RWPE2 (cell line): Measurements from ENCODE around the gene EFNB3.
A peak's percentile ranks its signal among the peaks of the same experiment; 100 is the strongest.

Experiments
- ATAC-seq: fragments of 200-7000 bp; cut with Tn5 transposase; 3 replicates; pipeline ENCODE4 v1.9.1; 2021; ENCODE audit warnings: low read depth
- DNase-seq: peaks from one replicate; pipeline ENCODE4 v3.0.0-alpha.2; 2020; ENCODE audit warnings: low spot score
- H3K27ac ChIP-seq: fragments of 450-650 bp; 2 replicates; pipeline ENCODE4 v1.5.1; 2017; ENCODE audit warnings: mild to moderate bottlenecking; ENCODE audit not compliant: poor library complexity, severe bottlenecking
- H3K27me3 ChIP-seq: fragments of 250-450 bp; sonication (Bioruptor Pico); 2 replicates; pipeline ENCODE4 v1.5.1; 2021; ENCODE audit warnings: mild to moderate bottlenecking, moderate library complexity; ENCODE audit not compliant: insufficient read depth, poor library complexity, severe bottlenecking
- H3K36me3 ChIP-seq: fragments of 250-450 bp; sonication (Bioruptor Pico); 2 replicates; pipeline ENCODE4 v1.5.1; 2020; ENCODE audit warnings: low read depth, mild to moderate bottlenecking, moderate library complexity
- H3K4me1 ChIP-seq: fragments of 250-450 bp; sonication (Bioruptor Pico); 2 replicates; pipeline ENCODE4 v1.5.1; 2021; ENCODE audit warnings: mild to moderate bottlenecking, moderate library complexity; ENCODE audit not compliant: insufficient read depth, poor library complexity, severe bottlenecking
- H3K4me3 ChIP-seq: fragments of 250-450 bp; sonication (Bioruptor Pico); 2 replicates; pipeline ENCODE4 v1.5.1; 2021; ENCODE audit warnings: mild to moderate bottlenecking, moderate library complexity; ENCODE audit not compliant: severe bottlenecking
- H3K9me3 ChIP-seq: fragments of 250-450 bp; sonication (Bioruptor Pico); 2 replicates; pipeline ENCODE4 v1.5.1; 2021; ENCODE audit warnings: mild to moderate bottlenecking, moderate library complexity; ENCODE audit not compliant: severe bottlenecking
- TF ChIP-seq, protein P1 (sequence below): fragments of 450-650 bp; IDR thresholded peaks from one replicate; pipeline ENCODE4 v1.5.1; 2017; ENCODE audit warnings: mild to moderate bottlenecking, moderate library complexity; ENCODE audit not compliant: poor library complexity, severe bottlenecking

The EFNB3 gene

DNA sequence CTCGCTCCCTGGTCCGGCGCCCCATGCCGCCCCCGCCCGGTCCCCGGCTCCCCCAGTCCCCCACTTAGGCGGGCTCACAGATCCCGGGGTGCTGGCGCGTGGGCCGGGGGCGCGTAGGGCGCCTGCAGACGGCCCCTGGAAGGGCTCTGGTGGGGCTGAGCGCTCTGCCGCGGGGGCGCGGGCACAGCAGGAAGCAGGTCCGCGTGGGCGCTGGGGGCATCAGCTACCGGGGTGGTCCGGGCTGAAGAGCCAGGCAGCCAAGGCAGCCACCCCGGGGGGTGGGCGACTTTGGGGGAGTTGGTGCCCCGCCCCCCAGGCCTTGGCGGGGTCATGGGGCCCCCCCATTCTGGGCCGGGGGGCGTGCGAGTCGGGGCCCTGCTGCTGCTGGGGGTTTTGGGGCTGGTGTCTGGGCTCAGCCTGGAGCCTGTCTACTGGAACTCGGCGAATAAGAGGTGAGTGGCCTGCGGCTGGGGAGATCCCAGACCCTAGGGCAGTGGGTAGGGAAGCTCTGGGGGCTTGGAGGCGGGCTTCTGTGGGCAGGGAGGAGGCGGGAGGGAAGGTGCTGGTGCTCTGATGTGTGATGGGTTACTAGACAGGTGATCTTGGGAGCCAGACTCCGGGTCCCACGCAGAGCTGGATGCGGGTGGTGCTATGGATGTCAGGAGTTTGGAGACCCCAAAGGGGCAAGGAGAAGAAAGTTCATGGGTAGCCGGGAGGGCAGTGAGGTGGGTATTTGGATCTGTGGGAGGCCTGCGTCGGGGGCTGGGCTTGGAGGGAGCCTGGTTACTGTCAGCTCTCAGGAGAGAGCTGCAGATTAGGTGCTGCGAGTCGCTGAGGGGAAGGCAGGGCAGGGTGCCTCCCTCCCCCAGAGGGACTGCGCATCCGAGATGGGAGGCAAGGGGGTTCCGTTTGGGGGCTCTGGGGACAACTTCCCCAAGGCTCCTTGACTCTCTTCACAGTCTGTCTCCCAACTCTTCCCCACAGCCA is 560 bp downstream of the EFNB3 start:
- peak; percentile 6; the same call in 1 of the 3 replicates for ATAC-seq
- Histone ChIP-seq H3K4me1 (no peaks in the 10 kb centered on the region), H3K4me3 (peak overlapping the region; percentile 9), H3K9me3 (no peaks in the 10 kb centered on the region), H3K36me3 (peaks cover 14% of the 10 kb centered on the region; the same call in 1 of the 2 replicates), H3K27ac (no peak overlapping the region), H3K27me3 (peaks cover 37% of the 10 kb centered on the region)
- TF ChIP-seq, protein P1, sequence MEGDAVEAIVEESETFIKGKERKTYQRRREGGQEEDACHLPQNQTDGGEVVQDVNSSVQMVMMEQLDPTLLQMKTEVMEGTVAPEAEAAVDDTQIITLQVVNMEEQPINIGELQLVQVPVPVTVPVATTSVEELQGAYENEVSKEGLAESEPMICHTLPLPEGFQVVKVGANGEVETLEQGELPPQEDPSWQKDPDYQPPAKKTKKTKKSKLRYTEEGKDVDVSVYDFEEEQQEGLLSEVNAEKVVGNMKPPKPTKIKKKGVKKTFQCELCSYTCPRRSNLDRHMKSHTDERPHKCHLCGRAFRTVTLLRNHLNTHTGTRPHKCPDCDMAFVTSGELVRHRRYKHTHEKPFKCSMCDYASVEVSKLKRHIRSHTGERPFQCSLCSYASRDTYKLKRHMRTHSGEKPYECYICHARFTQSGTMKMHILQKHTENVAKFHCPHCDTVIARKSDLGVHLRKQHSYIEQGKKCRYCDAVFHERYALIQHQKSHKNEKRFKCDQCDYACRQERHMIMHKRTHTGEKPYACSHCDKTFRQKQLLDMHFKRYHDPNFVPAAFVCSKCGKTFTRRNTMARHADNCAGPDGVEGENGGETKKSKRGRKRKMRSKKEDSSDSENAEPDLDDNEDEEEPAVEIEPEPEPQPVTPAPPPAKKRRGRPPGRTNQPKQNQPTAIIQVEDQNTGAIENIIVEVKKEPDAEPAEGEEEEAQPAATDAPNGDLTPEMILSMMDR: no peak
- DNase-seq: no peak

DNA sequence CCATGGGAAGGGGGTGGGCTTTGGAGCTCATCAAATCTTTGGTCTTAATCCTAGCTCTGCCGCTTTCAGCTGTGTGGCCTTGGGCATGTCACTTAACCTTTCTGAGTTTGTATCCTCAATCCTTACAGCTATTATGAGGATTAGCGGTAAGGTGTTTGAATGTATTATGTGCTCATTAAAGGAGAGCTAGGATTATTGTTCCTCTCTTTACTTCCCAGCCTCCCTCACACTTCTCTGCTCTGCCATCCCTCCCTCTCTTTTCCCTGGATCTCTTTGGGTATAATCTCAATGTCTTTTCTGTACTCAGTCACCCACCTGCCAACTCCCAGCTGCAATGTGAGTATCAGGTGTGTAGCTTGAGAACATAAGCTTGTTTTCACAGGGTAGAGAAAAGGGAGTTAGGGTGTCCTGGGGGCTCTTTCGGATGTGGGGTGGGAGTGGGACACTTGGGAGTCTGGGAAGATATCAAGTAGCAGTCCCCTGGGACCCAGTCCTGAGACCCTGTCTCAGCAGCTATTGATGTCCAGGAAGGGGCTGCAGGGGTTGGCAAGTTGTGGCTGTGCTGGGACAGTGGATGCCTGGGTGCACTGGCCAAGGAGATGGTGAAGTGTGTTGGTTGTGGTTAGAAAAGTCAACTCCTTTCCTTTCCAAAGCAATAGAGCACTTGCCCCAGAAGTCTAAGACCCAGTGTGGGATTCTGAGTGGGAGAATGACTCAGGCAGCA is 1.8 kb downstream of the EFNB3 start:
- Histone ChIP-seq H3K36me3 (0 out of 2 replicates have a peak, but pooled peaks cover 3% of the 10 kb centered on the region), H3K9me3 (no peaks in the 10 kb centered on the region), H3K4me1 (no peaks in the 10 kb centered on the region), H3K27me3 (peaks cover 37% of the 10 kb centered on the region), H3K4me3 (no peak overlapping the region), H3K27ac (no peak overlapping the region)
- TF ChIP-seq, protein P1: no peak
- DNase-seq (no peak), ATAC-seq (no peak)

DNA sequence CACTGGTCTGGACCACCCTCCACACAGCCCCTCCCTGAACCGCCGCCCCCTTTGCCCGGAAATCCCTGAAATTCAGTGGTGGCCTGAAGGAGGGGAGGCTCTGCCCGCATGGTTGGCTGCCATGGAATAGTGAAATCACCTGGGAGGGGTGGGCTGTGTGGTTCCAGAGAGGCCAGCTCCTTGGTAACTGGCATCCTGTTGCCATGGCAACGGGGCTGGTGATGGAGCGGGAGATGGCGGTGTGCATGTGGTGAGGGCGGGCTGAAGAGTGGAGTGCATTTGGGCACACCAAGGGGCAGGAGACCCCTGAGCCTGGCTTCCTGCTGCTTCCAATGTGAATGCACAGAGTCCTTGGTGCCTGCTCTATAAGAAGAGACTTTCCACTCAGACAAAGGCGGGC is 2.4 kb downstream of the EFNB3 start:
- Histone ChIP-seq H3K4me3 (no peak overlapping the region), H3K27me3 (peaks cover 37% of the 10 kb centered on the region), H3K36me3 (no peaks in the 10 kb centered on the region), H3K9me3 (no peaks in the 10 kb centered on the region), H3K27ac (no peak overlapping the region), H3K4me1 (no peaks in the 10 kb centered on the region)
- TF ChIP-seq, protein P1: no peak
- no peak for DNase-seq
- no peak for ATAC-seq

DNA sequence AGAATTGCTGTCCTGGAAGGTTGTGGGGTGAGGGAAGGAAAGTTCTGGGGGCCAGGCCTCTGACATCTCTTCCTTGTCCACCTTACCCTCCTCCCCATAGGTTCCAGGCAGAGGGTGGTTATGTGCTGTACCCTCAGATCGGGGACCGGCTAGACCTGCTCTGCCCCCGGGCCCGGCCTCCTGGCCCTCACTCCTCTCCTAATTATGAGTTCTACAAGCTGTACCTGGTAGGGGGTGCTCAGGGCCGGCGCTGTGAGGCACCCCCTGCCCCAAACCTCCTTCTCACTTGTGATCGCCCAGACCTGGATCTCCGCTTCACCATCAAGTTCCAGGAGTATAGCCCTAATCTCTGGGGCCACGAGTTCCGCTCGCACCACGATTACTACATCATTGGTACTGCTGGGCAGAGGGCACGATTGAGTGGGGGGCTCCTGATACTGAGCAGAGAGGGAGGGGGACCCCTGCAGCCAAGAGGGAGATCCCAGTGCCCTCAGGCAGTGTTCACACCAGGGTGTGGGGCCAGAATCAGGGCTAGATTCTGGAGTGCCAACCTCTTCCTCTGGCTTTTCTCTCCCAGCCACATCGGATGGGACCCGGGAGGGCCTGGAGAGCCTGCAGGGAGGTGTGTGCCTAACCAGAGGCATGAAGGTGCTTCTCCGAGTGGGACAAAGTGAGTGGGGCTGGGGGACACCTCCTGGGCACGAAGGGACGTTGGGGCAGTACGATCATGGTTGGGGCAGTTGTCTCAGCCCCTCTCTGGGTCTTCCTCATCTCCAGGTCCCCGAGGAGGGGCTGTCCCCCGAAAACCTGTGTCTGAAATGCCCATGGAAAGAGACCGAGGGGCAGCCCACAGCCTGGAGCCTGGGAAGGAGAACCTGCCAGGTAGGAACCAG is 3.1 kb downstream of the EFNB3 start:
- Histone ChIP-seq H3K27ac (no peak overlapping the region), H3K4me3 (no peak overlapping the region), H3K27me3 (peaks cover 37% of the 10 kb centered on the region), H3K9me3 (no peaks in the 10 kb centered on the region), H3K36me3 (no peaks in the 10 kb centered on the region), H3K4me1 (no peaks in the 10 kb centered on the region)
- ATAC-seq: no peak
- TF ChIP-seq, protein P1: no peak
- no peak for DNase-seq
